Activated naive CD8-positive, alpha-beta T cell treated with anti-CD3 and anti-CD28 coated beads, Interleukin-2, amount 50 U/mL, for 16 hours (primary cell): ENCODE results near the gene ATF2.

Experiments used
- DNase-seq: peaks from one replicate; pipeline ENCODE4 v3.0.0-alpha.2; 2020; ENCODE audit warnings: low read depth, low spot score

The ATF2 gene

DNA sequence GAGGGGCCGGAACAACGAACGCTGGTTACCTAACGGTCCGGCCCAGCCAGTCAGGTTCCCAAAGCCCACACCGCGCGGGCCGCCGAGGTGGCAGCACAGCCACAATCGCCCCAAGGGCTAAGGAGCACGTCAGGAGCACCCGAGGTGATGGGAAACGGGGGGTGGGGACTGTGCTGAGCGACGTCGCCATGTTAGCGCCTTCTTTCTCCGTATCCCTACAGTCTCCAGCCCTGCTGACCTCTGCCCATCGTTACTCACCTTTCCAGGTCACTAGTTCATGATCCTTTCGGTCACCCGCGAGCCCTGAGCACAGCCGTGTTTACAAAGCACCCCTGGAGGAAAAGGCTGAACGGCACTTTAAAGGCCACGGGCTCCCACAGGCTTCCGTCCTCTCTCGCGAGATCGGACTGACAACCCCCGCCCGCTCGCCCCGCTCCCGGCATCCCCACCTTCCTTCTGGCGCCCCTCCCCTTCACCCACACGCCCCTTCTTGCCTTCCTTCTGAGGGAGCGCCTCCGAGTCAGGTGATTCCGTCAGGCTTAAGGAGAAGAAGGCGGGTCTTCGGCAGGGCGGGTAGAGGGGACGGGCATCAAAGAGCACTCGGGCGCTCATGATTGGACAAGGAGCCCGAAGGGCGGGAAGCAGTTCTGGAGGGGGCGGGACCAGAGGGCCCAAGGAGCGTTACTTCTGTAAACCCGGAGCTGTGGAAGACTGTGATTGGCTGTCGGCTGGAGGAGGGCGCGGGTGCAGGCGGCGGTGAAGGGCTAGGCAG, at the start of gene ATF2:
Gene ATF2 (minus strand): TSS at position 412 of the 772 bp plus-strand sequence. CDS start 31,760 bp downstream, outside the sequence.
- peak; percentile 95 for DNase-seq

DNA sequence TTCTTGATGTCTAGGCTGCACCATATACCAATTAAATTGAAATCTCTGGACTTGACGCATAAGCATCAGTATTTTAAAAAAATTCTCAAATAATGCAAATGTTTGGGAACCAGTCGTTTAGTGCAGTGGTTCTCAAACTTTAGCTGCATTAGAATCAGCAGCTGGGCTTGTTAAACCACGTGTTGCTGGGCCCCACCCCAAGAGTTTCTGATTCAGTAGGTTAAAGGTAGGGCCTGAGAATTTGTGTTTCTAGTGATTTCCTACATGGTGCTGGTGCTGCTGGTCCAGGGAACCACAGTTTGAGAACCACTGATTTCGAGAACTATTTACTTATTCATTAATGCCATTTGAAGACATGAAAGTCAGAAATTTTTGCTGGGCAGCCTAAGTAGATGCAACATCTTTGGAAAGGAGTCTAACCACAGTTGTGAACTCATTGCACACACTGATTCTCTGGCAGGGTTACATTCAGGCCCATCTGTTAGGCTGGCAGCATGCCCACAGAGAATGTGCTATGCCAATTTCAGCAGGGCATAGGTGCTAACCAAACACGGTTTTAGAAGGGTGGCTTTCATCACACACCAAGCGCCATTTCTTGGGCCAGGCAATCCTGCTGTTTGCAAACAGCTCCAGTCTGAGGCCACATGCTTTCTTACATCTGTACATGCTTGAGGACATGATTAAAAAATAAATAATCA, 39.9 kb upstream of the ATF2 start:
- no peak for DNase-seq

DNA sequence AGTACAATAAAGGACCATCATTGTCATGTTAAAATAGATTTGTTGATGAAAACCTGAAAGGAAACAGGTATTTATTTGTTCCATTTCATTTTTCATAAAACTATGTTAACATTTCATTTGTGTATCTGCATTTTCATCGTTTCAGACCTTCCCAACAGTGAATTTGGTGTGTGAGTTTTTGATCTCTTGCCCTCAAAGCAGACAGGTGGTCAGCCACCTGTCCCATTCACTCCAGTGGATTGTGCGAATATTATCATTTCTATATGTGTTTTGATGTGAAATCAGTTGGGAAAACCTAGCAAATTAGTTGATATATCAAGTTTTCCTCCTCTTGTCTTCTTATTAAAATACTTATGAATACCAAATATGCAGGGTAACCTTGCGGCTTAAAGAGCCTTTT, 38.9 kb upstream of the ATF2 start:
- no peak for DNase-seq

DNA sequence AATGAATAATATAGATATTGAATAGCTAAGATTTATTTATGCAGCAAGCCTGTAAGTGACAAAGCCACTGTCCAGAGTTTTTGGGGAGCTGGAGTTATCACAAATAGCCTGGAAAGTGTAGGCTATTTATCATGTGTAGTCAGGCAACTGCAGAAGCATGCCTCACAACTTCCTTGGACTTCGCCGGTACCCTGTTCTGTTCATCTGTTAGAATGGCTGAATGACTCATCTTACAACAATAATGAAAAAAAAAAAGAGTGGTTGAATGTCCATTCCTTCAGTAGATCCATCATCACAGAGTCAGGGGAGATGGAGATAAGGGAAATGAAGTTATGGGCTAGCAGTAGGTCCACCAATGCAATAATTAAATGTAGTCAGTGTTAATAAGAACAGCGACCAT, 37.5 kb upstream of the ATF2 start:
- no peak for DNase-seq

GRCh38 chr2:175203621-175204496, 35.9 kb upstream of the ATF2 start:
- no peak for DNase-seq

- no peak for DNase-seq
Measured at GRCh38 chr2:175195012-175195411, 27.0 kb upstream of the ATF2 start.

GRCh38 chr2:175188761-175189160, 20.8 kb upstream of the ATF2 start:
- DNase-seq: no peak

GRCh38 chr2:175187378-175187777, 19.4 kb upstream of the ATF2 start:
- no peak for DNase-seq

- DNase-seq: no peak
Measured at GRCh38 chr2:175183674-175184073, 15.7 kb upstream of the ATF2 start.

DNA sequence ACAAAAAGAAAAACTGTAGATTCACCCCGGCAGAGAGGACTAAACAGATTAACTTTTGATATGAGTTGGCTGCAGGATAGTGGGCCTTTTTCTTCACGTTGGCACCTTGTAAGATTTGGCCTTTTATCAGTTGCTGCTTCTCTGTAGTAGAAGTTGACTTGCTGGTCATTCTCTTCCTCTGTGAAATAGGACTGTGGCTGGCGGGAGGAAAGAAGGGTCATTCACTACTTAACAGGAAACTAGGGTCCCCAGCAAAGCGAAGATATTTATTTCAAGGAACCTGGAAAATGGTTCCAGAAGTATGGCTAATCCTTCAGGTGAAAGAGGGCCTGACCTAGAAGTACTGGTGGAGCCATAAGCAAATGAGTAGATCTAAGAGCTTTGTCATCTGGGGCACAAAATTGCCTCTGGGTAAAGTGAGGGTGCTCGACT, 13.9 kb upstream of the ATF2 start:
- DNase-seq: no peak

- DNase-seq: peak; percentile 73
Measured at GRCh38 chr2:175181104-175181876, 13.3 kb upstream of the ATF2 start, which contains the start of gene ATP5MC3. ATP5MC3 (minus strand) TSS chr2:175181710; CDS start chr2:175181393, 317 bp downstream.

DNA sequence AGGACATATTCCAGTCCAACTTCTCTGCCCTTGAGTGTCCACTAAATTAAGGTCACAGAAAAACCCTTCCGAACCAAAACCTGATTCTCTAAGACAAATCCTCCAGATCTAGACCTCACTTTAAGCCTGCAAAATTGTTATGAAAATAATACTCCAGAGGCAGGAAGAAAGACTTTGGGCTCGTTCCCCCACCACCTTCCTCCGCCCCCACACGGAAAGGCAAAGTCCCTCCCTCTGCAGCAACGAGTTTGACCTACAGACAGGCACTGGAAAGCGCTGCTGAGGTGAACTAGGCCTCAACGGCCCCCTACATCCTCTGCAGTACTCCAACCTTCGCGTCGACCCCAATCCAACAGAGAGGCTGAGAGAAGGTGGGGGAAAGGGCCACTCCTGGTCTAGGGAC, 12.7 kb upstream of the ATF2 start:
- DNase-seq: peak; percentile 11

- no peak for DNase-seq
Measured at GRCh38 chr2:175176624-175177023, 8.6 kb upstream of the ATF2 start.

DNA sequence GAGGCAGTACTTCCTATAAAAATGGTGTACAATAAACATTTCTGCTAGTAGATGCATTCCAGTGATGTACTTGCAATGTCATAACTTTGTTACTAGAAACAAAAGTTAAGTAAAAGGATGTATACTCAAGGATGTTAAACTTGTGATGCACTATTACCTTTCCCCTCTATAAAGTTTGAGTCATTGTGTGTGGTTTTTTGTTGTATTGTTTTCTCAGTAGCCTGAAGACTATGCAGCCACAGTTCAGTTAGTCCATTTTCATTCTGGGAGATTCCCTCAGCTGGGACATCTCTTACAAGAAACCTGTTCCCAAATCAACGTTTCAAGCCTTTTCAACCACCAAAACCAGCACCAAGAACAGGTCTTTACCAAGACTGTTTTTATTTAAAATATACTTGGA, 7.9 kb upstream of the ATF2 start:
- DNase-seq: no peak

DNA sequence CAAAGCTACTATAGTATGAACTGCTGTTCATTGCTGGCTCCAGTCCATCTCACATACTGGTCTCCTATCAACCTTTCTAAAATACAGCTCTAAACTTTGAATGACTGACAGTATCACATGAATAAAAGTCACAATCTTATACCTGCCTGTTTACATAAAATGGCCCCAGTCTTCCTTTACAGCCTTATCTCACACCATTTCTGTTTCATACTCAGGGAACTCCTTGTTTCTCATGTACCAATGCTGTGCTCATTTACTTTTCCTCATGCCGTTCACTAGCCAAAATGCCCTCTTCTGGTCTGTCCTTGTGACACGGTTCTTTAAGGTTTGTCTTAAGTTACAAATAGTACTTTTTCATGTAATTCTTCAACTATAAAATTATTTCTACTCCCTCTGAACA, 7.3 kb upstream of the ATF2 start:
- DNase-seq: no peak

DNA sequence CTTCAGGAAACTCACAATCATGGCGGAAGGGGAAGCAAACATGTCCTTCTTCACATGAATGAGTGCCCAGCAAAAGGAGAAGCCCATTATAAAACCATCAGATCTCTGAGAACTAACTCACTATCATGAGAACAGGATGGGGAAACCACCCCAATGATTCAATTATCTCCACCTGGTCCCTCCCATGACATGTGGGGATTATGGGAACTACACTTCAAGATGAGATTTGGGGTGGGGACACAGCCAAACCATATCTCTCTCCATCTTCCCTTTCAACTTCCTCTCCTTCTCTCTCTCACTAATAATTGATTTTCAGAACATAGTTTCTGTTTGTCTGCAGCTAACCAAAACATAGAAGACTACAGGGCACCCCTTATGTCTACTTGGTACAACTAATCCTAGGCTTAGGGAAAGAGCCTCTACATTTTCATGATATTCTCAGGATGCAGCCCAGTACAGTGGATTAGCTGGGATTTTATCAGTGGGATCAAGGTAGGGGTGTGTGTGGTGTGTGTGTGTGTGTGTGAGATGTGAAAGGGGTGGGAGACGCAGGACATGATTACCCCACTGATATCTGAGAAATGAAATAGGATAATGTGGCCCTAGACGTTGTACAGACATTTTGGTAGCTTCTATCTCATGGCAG, 2.8 kb upstream of the ATF2 start:
- no peak for DNase-seq

- DNase-seq: no peak
Measured at GRCh38 chr2:175169191-175169590, 1.2 kb upstream of the ATF2 start.

DNA sequence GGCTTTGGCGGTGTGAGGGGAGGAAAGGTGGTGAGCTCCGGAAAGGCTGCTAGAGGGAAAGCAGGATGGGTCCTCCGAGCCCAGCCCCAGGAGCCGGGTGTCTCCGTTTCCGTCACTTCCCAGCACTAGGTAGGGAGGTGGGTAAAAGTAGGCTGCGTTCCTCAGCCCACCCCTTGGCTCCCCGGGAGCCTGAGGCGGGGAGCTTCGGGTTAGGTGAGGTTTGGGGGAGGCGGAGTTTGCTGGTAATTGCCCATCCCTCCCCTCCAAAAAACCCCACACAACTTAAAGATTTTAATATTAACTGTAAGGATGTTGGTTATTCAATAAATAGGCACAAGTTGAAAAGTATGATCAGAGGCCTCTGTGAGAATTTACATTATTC, 552 bp upstream of the ATF2 start:
- no peak for DNase-seq

- no peak for DNase-seq
Measured at GRCh38 chr2:175167076-175167791, 769 bp downstream of the ATF2 start.

DNA sequence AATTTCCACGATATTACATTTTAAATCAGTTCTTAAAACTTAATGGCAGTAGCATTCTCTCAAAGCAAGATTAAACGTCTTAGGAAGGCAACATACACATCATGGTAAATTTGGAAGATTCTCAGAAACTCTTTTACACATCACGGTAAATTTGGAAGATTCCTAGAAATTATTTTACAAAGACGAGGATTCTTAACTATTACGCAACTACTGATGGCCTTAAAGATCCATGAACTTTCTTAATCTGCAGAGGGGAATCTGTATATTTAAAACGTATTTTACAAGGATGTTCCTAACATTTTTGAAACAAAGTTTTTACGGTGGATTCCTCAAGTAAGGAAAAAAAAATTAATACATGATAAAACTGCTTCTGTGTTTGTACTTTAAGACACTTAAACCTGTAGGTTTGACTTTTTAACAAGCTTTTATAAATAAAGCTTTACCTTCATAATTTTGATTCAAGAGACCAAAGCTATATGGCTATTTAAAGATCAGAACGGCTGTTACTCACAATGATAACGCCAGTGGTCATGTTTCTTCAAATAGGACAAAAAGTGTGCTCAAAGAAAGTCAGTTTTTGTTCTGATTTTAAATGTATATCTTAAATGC, 1.7 kb downstream of the ATF2 start:
- DNase-seq: no peak
